GM13977 (cell line): ENCODE results near the gene STXBP1.
"Not testable (repeated sequence)": the region's sequence is repeated elsewhere in the genome, so short reads cannot be mapped to it uniquely, and the experiment has no call there.

Experiments used
- DNase-seq: peaks from one replicate; pipeline ENCODE4 v3.0.0; 2012; ENCODE audit warnings: low spot score
- in situ Hi-C: fragments of 300-500 bp; cut with MboI; formaldehyde crosslinking; loops from one replicate; pipeline ENCODE4 v1.12.0; 2022; ENCODE audit warnings: low sequenced_read_pairs, low pct_unique_long_range_greater_than_20kb, mixed read lengths, inconsistent platforms; ENCODE audit not compliant: unreplicated experiment
- TF ChIP-seq, protein P1 (sequence below): IDR thresholded peaks from 2 replicates; pipeline ENCODE4 v1.5.1; 2012; ENCODE audit warnings: mild to moderate bottlenecking, control low read depth; ENCODE audit not compliant: insufficient read depth; ENCODE audit errors: extremely low read depth, missing control alignments

STXBP1 gene

GRCh38 chr9:127578627-127578951 lies 33.5 kb upstream of the STXBP1 start:
- TF ChIP-seq, protein P1, sequence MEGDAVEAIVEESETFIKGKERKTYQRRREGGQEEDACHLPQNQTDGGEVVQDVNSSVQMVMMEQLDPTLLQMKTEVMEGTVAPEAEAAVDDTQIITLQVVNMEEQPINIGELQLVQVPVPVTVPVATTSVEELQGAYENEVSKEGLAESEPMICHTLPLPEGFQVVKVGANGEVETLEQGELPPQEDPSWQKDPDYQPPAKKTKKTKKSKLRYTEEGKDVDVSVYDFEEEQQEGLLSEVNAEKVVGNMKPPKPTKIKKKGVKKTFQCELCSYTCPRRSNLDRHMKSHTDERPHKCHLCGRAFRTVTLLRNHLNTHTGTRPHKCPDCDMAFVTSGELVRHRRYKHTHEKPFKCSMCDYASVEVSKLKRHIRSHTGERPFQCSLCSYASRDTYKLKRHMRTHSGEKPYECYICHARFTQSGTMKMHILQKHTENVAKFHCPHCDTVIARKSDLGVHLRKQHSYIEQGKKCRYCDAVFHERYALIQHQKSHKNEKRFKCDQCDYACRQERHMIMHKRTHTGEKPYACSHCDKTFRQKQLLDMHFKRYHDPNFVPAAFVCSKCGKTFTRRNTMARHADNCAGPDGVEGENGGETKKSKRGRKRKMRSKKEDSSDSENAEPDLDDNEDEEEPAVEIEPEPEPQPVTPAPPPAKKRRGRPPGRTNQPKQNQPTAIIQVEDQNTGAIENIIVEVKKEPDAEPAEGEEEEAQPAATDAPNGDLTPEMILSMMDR, result no peak
- no peak for DNase-seq
- in situ Hi-C loops, result loop anchor here (25.0 kb wide), 1 partner anchor 334 kb away; the partner anchor contains the start of gene ST6GALNAC4

GRCh38 chr9:127578952-127579853 lies 32.9 kb upstream of the STXBP1 start:
- TF ChIP-seq, protein P1, result no peak
- DNase-seq, result no peak
- in situ Hi-C loops, result loop anchor here (25.0 kb wide), 1 partner anchor 333 kb away; the partner anchor contains the start of gene ST6GALNAC4

- TF ChIP-seq, protein P1, result no peak
- in situ Hi-C loops, result loop anchor here (25.0 kb wide), 1 partner anchor 332 kb away; the partner anchor contains the start of gene ST6GALNAC4
- DNase-seq, result no peak
Measured at GRCh38 chr9:127580366-127580765, 31.7 kb upstream of the STXBP1 start.

DNA sequence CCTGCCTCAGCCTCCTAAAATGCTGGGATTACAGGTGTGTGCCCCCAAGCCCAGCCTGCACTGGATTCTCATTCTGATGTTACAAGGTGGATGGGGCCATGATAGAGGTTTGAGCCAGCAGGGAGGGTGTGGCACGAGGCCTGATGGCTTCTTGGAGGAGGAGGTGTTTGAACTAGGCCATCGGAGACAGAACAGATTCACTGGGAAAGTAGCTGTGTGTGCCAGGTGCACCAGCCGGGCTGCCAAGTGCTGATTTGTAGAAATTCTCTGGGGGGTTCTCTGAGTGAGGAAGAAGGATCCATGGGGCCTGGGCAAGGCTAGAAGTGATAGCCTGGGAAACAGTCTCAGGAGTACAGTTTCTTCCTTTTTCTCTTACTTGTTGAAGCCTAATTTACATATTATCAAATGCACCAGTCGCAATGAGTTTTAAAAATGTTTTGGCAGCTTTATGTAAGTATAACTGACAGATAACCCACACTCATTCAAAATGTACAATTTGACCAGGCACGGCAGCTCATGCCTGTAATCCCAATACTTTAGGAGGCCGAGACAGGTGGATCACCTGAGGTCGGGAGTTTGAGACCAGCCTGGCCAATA lies 31.1 kb upstream of the STXBP1 start:
- DNase-seq, result no peak
- TF ChIP-seq, protein P1, result no peak
- in situ Hi-C loops, result loop anchor here (25.0 kb wide), 1 partner anchor 331 kb away; the partner anchor contains the start of gene ST6GALNAC4

- in situ Hi-C loops, result loop anchor here (25.0 kb wide), 1 partner anchor 328 kb away; the partner anchor contains the start of gene ST6GALNAC4
- DNase-seq, result not testable (repeated sequence)
Measured at GRCh38 chr9:127584474-127584805, 27.6 kb upstream of the STXBP1 start.

DNA sequence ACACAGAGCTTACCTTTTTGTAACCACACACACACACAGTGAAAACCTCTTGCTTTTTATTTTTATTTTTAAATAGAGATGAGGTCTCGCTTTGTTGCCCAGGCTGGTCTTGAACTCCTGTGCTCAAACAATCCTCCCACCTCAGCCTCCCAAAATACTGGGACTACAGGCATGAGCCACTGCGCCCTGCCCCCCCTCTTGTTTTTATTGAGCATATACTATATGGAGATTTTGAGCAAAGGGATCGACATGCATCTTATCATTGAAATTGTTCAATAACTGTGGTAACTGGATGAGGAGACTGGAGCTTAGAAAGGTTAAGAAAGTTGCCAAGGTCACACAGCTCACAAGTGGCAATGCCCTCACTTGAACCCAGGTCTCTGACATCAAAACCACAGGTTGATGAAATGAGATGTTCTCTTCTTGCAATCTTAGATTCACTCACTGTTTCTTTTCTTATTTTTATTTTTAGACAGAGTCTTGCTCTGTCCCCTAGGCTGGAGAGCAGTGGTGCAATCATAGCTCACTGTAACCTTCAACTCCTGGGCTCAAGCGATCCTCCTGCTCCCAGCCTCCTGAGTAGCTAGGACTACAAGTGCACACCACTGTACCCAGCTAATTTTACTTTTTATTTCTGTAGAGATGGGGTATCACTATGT lies 26.8 kb upstream of the STXBP1 start:
- no peak for DNase-seq
- TF ChIP-seq, protein P1, result no peak
- in situ Hi-C loops, result loop anchor here (25.0 kb wide), 1 partner anchor 327 kb away; the partner anchor contains the start of gene ST6GALNAC4

- in situ Hi-C loops, result loop anchor here (25.0 kb wide), 1 partner anchor 326 kb away; the partner anchor contains the start of gene ST6GALNAC4
- TF ChIP-seq, protein P1, result no peak
- no peak for DNase-seq
Measured at GRCh38 chr9:127586096-127586495, 26.0 kb upstream of the STXBP1 start.
